GM12892 (cell line): ENCODE results near the gene AZU1. TPM values are rescaled to one million over a fixed set of nuclear protein-coding genes. Genes with fewer than 3 reads are reported as not detected.

Experiments
- DNase-seq: peaks from one replicate; pipeline ENCODE4 v3.0.0; 2011; ENCODE audit not compliant: insufficient read length
- FAIRE-seq: peaks from 2 replicates; lab custom pipeline; 2011; peaks lifted over from hg19 to GRCh38; lab: Jason Lieb, UNC
- POLR2A ChIP-seq: IDR thresholded peaks from 2 replicates; pipeline ENCODE4 v1.6.1; 2011; ENCODE audit warnings: low read depth, low read length, control low read depth
- POLR2AphosphoS5 ChIP-seq: IDR thresholded peaks from 2 replicates; pipeline ENCODE4 v1.6.1; 2011; ENCODE audit warnings: low read depth, low read length, control low read depth
- TAF1 ChIP-seq: IDR thresholded peaks from 2 replicates; pipeline ENCODE4 v1.6.1; 2011; ENCODE audit warnings: low read depth, mild to moderate bottlenecking, control low read depth, low read length, borderline replicate concordance
- polyA plus RNA-seq: library from polyadenylated mRNA; unstranded; fragments of >200 nt; gene quantifications from one replicate; pipeline ENCODE4 v1.2.1, GENCODE V29; 2012; ENCODE audit warnings: missing spikeins, inconsistent platforms; ENCODE audit not compliant: missing spikeins

AZU1 gene, protein sequence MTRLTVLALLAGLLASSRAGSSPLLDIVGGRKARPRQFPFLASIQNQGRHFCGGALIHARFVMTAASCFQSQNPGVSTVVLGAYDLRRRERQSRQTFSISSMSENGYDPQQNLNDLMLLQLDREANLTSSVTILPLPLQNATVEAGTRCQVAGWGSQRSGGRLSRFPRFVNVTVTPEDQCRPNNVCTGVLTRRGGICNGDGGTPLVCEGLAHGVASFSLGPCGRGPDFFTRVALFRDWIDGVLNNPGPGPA
- polyA plus RNA-seq: not detected

GRCh38 chr19:827710-828321 lies at the start of gene AZU1:
TSS of gene AZU1 (plus strand) at chr19:827837. CDS start at chr19:827847, 10 bp downstream.
- DNase-seq: no peak
- no peak for TF ChIP-seq TAF1
- TF ChIP-seq POLR2A: no peak
- TF ChIP-seq POLR2AphosphoS5: no peak
- no peak for FAIRE-seq

DNA sequence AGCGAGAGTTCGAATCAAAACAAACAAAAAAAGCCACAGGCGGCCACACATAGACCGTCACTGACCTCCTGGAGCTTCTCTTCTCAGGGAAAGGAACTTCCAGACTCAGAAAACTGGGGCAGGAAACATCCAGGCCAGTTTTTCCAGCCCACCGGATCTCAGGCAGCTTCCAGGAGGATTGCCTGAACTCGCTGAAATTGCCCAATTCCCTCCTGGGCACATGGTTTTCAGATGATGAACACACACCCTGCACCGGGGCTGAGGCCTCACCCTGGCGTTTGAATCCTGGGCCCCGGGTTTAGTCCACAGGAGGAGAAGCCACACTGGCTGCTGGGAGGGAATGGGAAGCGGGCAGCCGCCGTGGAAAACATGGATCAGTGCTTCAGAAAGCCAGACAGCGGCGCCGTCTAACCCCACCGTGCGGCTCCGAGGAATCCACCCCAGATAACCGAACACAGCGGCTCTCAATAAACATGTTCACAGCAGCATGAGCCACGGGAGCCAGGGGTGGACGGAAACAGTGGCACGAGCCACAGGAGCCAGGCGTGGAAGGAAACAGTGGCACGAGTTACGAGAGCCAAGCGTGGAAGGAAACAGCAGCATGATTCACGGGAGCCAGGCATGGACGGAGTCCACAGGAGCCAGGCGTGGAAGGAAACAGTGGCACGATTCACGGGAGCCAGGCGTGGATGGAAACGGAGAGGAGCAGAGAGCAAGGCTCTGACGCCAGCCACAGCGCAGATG lies 48.6 kb upstream of the AZU1 start:
- FAIRE-seq (no peak), DNase-seq (no peak)
- TF ChIP-seq POLR2AphosphoS5 (no peak), POLR2A (no peak), TAF1 (no peak)

DNA sequence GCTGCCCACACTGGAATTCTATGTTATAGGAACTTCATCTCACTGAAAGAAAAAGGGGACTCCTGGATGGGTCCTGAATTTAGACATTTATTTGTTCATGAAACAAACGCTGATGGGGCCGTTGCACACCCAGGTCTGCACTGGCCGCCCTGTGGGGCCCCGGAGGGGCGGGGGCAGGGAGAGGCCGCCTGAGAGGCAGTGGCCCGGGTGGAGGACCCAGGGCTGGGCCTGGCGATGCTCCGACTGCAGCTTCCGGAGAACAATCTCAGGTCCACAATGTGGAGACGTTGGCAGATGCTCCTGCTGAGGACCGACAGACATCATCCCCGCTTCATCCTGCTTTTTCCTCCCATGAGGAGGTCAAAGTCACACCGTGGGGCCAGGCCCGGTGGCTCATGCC lies 46.7 kb upstream of the AZU1 start:
- no peak for TF ChIP-seq POLR2AphosphoS5
- no peak for TF ChIP-seq POLR2A
- no peak for TF ChIP-seq TAF1
- FAIRE-seq (no peak), DNase-seq (no peak)

DNA sequence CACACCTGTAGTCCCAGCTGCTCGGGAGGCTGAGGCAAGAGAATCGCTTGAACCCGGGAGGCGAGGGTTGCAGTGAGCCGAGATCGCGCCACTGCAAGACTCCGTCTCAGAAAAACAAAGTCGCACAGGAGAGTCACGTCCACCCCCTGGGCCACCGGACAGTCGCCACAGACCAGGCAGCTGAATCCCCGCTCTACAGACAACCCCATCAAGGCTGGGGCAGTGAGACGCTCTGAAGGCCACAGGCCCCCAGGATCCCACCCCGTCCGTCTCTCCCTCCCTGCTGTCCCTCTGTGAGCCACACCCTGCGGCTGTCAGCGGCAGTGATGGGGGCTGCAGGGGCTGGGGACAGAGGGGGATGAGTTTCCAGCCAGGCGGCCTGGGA lies 45.8 kb upstream of the AZU1 start:
- DNase-seq (no peak), FAIRE-seq (no peak)
- TF ChIP-seq TAF1 (no peak), POLR2A (no peak), POLR2AphosphoS5 (no peak)

DNA sequence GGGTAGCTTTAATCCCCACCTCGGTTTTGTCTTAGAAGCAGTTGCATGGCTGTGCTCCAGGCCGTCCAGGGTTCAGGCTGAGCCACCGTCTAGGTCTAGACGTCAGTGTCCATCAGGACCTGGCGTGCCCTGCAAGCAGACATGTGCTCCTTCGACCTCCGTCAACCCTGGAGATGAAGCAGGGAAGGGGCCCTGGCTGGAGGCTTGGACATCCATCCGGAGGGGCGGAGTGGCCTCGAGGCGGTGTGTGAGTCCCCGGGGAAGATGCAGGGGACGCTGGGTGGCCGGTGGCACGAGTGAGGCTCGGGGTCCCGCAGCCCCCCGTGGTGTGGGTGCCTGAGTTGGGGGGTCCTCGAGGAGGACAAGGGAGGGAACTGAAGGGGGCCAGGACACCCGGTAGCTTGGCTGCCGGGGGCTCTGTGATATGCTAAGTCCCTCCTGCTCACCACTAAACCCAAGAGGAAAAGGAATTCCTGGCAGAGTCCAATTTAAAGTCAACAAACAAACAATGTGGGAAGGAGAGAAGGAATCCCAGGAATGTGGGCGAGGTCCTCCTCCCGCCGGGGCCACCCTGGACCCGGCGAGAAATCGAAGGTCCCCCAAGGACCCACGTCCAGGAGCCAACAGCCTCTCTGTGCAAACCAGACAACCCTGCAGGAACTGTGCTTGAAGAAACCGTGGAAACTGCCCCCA lies 45.3 kb upstream of the AZU1 start:
- TF ChIP-seq POLR2AphosphoS5 (no peak), TAF1 (no peak), POLR2A (no peak)
- DNase-seq (no peak), FAIRE-seq (no peak)

DNA sequence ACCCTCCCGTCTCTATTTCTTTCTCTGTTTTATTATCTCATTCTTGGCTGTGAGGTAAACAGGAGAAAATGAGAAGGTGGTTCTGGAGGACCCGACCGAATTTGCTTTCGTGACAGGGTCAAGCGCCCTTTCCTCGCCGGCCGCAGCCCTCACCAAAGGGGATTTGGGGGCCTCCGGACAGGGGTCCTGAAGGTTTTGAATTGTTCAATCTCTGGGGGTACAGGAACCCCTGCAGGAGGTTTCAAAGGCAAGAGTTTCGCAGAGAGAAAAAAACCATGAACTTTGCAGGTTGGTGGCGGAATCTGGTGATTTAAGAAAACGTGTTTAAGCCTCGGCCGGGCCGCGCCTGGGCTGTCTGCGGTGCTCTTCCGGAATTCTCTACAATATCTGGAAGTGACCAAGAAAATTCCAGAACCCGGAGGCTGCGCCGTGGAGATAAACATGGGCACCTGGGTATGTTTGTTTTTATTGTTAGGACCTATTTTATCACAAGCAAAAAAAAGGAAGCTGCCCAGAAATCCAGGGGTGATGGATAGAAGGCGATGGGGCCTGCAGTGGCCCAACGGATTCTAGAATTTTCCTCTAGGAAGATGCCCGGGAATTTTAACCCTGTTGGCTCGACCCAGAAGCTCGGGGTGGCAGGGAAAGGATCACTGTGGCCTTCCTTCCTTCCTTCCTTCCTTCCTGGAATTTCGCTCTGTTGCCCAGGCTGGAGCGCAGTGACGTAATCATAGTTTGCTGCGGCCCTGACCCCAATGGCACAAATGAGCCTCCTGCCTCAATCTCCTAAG lies 44.6 kb upstream of the AZU1 start:
- DNase-seq: no peak
- FAIRE-seq: no peak
- TF ChIP-seq TAF1 (no peak), POLR2A (no peak), POLR2AphosphoS5 (no peak)

- FAIRE-seq (no peak), DNase-seq (no peak)
- TF ChIP-seq POLR2A: no peak
- TF ChIP-seq POLR2AphosphoS5: no peak
- TF ChIP-seq TAF1: no peak
Observed at GRCh38 chr19:784541-784940, 43.1 kb upstream of the AZU1 start.

- DNase-seq (no peak), FAIRE-seq (no peak)
- no peak for TF ChIP-seq TAF1
- no peak for TF ChIP-seq POLR2AphosphoS5
- no peak for TF ChIP-seq POLR2A
Observed at GRCh38 chr19:787536-787935, 40.1 kb upstream of the AZU1 start.

GRCh38 chr19:788686-788982 lies 39.0 kb upstream of the AZU1 start:
- DNase-seq (no peak), FAIRE-seq (no peak)

GRCh38 chr19:788983-789700 lies 38.5 kb upstream of the AZU1 start:
- FAIRE-seq: no peak
- TF ChIP-seq TAF1 (no peak), POLR2AphosphoS5 (no peak)
- no peak for DNase-seq

More at GRCh38 chr19:788686-788982, 39.0 kb upstream of the AZU1 start:
- TF ChIP-seq POLR2A (no peak), TAF1 (no peak), POLR2AphosphoS5 (no peak)

GRCh38 chr19:789701-790060 lies 38.0 kb upstream of the AZU1 start:
- no peak for FAIRE-seq
- DNase-seq: no peak
- TF ChIP-seq POLR2AphosphoS5 (no peak), POLR2A (no peak), TAF1 (no peak)
